T-helper 17 cell (primary cell): ENCODE data around the gene SPECC1L. TPM values are rescaled to one million over a fixed set of nuclear protein-coding genes. Genes with fewer than 3 reads are reported as not detected.
A peak's percentile ranks its signal among the peaks of the same experiment; 100 is the strongest.

Source experiments
- ATAC-seq: fragments of 150-1000 bp; cut with Tn5 transposase; 2 replicates; pipeline ENCODE4 v1.10.0; 2021; ENCODE audit warnings: mild to moderate bottlenecking, moderate library complexity
- DNase-seq, 3 donors: peaks; one replicate each; pipeline versions ENCODE4 v3.0.0 to v3.0.0-alpha.2; 2020 to 2021
- H3K9me3 ChIP-seq: one replicate; pipeline ENCODE4 v1.7.0; 2013; ENCODE audit warnings: low read length, mild to moderate bottlenecking; ENCODE audit not compliant: control insufficient read depth, poor library complexity, severe bottlenecking
- H3K27ac Mint-ChIP-seq: one replicate; pipeline ENCODE4 v1.8.0; 2022; ENCODE audit warnings: mild to moderate bottlenecking, moderate library complexity, mixed read lengths
- H3K27me3 Mint-ChIP-seq: one replicate; pipeline ENCODE4 v1.8.0; 2022; ENCODE audit warnings: mixed read lengths
- H3K36me3 Mint-ChIP-seq: one replicate; pipeline ENCODE4 v1.8.0; 2022; ENCODE audit warnings: low read depth, mixed read lengths
- H3K4me1 Mint-ChIP-seq: one replicate; pipeline ENCODE4 v1.8.0; 2022; ENCODE audit warnings: mild to moderate bottlenecking, mixed read lengths
- H3K4me3 Mint-ChIP-seq: one replicate; pipeline ENCODE4 v1.8.0; 2022; ENCODE audit warnings: mild to moderate bottlenecking, moderate library complexity, mixed read lengths
- total RNA-seq, 4 donors: library from RNA in 2 of 4; stranded (reverse) in 2 of 4; gene quantifications; one replicate each; pipeline ENCODE4 v1.2.3 and lab custom pipeline; 2022 to 2026

Gene SPECC1L
- total RNA-seq, 2 donors from 2014 or later = 34.9 to 35.2 TPM

DNA sequence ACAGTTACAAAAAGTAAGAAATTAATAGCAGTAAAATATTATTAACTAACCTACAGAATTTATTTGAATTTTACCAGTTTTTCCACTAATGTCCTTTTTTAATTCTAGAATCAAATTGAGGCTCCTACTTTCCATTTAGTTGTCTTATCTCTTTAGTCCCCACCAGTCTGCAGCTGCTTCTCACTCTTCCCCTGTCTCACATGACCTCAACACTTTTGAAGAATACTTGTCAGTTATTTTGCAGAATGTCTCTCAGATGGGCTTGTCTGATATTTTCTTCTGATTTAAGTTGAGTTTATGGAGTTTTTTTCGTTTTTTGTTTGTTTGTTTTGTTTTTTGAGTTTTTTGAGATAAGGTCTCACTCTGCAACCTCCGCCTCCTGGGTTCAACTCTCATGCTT lies 82.5 kb downstream of the SPECC1L start:
- H3K9me3 ChIP-seq = peaks cover 5% of the 10 kb centered on the region
- DNase-seq (no peak), ATAC-seq (no peak)
- Mint-ChIP-seq H3K27me3 (no peaks in the 10 kb centered on the region), H3K36me3 (peaks cover 20% of the 10 kb centered on the region), H3K4me3 (no peak overlapping the region), H3K27ac (peak overlapping the region; percentile 19), H3K4me1 (peaks cover 8% of the 10 kb centered on the region)

GRCh38 chr22:24355574-24355973 lies 84.9 kb downstream of the SPECC1L start:
- peak overlapping the region; percentile 32 for H3K27ac Mint-ChIP-seq
- DNase-seq (no peak), ATAC-seq (no peak)

DNA sequence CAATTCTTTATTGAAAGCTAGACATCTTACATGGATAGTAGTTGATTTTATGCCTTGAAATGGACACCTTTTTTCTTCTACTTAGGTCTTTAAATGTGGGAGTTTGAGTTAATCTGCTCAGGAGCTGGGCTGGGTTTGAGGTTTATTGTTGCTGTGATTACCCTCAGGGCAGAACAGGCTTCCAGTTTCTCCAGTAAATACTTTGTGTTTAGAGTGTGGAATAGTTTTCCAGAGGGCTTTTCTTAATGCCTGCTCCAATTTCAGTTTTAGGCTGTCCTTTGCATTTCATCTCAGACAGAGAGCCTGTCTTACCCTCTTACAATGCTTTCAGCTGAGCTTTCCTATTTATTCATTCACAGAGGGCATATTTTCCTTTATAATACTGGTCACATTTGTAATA lies 86.9 kb downstream of the SPECC1L start:
- Mint-ChIP-seq H3K4me1 (peaks cover 20% of the 10 kb centered on the region), H3K27ac (no peak overlapping the region), H3K4me3 (no peak overlapping the region), H3K36me3 (peaks cover 17% of the 10 kb centered on the region), H3K27me3 (no peaks in the 10 kb centered on the region)
- DNase-seq = no peak
- ATAC-seq = no peak
- peaks cover 5% of the 10 kb centered on the region for H3K9me3 ChIP-seq

More at GRCh38 chr22:24355574-24355973, 84.9 kb downstream of the SPECC1L start:
- Mint-ChIP-seq H3K36me3 (peaks cover 21% of the 10 kb centered on the region), H3K4me3 (no peak overlapping the region), H3K27me3 (no peaks in the 10 kb centered on the region), H3K4me1 (peaks cover 20% of the 10 kb centered on the region)
- H3K9me3 ChIP-seq = peaks cover 5% of the 10 kb centered on the region

DNA sequence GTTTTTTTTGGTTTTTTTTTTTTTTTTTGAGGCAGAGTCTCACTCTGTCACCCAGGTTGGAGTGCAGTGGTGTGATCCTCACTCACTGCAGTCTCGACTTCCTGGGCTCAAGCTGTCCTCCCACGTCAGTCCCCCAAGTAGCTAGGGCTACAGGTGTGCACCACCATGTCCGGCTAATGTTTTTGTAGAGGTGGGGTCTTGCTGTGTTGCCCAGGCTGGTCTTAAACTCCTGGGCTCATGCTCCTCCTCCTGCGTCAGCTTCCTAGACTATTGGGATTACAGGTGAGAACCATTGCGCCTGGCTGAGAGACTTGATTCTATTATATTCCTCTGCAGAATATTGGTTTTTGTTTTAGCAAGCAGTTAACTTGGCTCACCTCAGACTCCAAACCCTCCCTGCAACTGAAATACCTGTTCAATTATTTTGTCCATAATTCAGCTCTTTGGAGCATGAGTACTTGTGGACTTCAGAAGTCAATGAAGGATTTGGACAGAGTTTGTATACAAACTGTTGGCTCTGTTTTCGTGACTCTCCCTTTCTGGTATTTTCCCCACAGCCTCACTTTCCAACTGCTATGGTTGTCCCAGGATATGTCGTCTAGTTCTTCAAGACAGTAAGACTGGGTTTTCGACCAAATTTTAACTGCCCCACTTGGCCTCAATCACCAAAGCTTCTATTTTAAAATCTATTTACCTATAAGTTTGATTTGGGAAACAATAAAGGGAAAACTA lies 87.6 kb downstream of the SPECC1L start:
- no peak for ATAC-seq
- H3K36me3 Mint-ChIP-seq = peaks cover 17% of the 10 kb centered on the region

DNA sequence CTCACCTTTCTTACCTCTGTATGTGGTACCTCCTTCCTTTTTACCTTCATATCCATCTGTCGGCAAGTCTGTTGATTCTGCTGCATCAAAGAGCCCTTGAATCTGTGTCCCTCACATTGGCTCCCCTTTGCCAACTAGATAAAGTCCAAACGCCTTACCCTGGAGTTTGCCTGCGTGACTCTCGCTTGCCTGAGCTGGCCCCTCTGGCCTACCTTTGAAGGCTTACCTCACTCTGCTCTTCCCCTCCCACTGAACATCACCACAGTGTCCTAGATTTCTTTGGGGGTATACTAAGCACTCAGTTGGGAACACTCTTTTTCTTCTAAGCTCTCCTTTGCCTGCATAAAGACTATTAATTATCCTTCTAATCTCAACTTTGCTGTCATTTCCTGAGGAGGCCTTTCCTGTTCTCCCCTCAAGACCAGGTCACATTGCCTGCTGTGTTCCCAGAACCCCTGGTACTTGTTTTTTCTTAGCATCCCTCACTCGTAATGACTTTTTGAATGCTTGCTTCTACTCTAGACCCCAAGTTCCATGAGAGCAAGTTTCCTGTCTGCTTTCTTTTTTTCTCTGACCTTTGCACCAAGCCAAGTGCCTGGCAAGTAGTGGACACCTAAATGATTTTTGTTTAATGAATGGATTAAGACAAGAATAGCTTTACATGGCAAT lies 89.0 kb downstream of the SPECC1L start:
- Mint-ChIP-seq H3K4me1 (peaks cover 20% of the 10 kb centered on the region), H3K36me3 (peaks cover 17% of the 10 kb centered on the region), H3K27me3 (no peaks in the 10 kb centered on the region), H3K4me3 (no peak overlapping the region), H3K27ac (no peak overlapping the region)
- ATAC-seq (no peak), DNase-seq (no peak)
- H3K9me3 ChIP-seq = no peaks in the 10 kb centered on the region

More for the DNA sequence above, 87.6 kb downstream of the SPECC1L start:
- Mint-ChIP-seq H3K27ac (no peak overlapping the region), H3K4me1 (peaks cover 20% of the 10 kb centered on the region), H3K4me3 (no peak overlapping the region), H3K27me3 (no peaks in the 10 kb centered on the region)
- DNase-seq = no peak
- H3K9me3 ChIP-seq = peaks cover under 1% of the 10 kb centered on the region

DNA sequence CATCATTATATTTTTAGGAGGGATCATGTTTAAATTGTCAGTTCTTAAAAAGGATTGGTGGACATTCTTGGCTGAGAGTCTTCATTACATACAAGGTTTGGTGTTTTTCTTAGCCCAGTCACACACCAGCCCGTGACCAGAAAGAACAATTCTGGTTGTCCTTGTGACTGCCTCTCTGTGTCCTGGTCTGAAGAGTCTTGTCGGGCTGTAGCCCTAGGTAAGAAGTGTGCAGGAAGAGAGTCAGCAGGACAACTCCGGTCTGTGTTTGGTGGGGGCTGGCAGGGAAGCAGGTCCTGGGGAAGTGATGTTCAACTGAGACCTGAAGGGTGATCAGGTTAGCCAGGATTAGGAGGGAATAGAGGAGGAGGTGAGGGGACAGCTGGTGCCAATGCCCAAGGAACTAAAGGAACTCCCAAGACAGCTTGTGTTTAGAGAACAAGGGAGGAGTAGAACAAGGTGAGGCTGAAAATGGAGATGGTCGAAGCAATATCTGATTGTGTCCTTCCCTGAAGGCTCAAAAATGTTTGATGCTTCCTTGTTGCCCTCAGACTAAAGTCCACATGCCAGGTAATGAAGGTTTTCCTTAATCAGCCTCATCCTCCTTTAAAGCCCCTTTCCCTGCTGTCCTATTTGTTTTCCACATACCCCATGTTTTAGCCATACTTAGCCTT lies 91.5 kb downstream of the SPECC1L start:
- Mint-ChIP-seq H3K4me3 (peak overlapping the region; percentile 33), H3K27ac (no peak overlapping the region), H3K27me3 (no peaks in the 10 kb centered on the region), H3K4me1 (peaks cover 16% of the 10 kb centered on the region), H3K36me3 (peaks cover 15% of the 10 kb centered on the region)
- no peak for DNase-seq
- H3K9me3 ChIP-seq = no peaks in the 10 kb centered on the region
- ATAC-seq = no peak

- no peak overlapping the region for H3K27ac Mint-ChIP-seq
- no peak for ATAC-seq
- H3K27me3 Mint-ChIP-seq = no peaks in the 10 kb centered on the region
- H3K4me3 Mint-ChIP-seq = no peak overlapping the region
- peaks cover 15% of the 10 kb centered on the region for H3K36me3 Mint-ChIP-seq
- DNase-seq = no peak
- H3K4me1 Mint-ChIP-seq = peaks cover 11% of the 10 kb centered on the region
- H3K9me3 ChIP-seq = no peaks in the 10 kb centered on the region
These were observed 92.6 kb downstream of the SPECC1L start for GRCh38 chr22:24363243-24363642.

- Mint-ChIP-seq H3K27ac (no peak overlapping the region), H3K4me1 (peaks cover 3% of the 10 kb centered on the region), H3K4me3 (no peak overlapping the region), H3K27me3 (no peaks in the 10 kb centered on the region), H3K36me3 (peaks cover 11% of the 10 kb centered on the region)
- H3K9me3 ChIP-seq = no peaks in the 10 kb centered on the region
- DNase-seq = no peak
- no peak for ATAC-seq
These were observed 96.1 kb downstream of the SPECC1L start for GRCh38 chr22:24366701-24367100.

GRCh38 chr22:24367841-24368240 lies 97.2 kb downstream of the SPECC1L start:
- peaks cover 13% of the 10 kb centered on the region for H3K36me3 Mint-ChIP-seq
- DNase-seq (no peak), ATAC-seq (no peak)
- no peaks in the 10 kb centered on the region for H3K9me3 ChIP-seq
- no peak overlapping the region for H3K27ac Mint-ChIP-seq
- no peaks in the 10 kb centered on the region for H3K27me3 Mint-ChIP-seq
- no peak overlapping the region for H3K4me3 Mint-ChIP-seq
- H3K4me1 Mint-ChIP-seq = peaks cover 3% of the 10 kb centered on the region

DNA sequence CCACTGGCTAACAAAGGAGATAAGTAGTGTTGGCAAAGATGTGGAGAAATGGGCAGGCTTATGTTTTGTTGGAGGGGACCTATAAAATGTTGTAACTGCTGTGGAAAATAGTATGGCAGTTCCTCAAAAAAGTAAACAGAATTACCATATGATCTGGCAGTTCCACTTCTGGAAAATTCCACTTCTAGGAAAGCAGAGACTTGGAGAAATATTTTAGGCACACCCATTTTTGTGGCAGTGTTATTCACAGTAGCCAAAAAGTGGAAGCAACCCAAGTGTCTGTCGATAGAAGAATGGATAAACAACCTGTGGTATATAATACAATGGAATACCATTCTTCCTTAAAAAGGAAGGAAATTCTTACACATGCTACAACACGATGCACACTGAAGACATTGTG lies 99.8 kb downstream of the SPECC1L start:
- H3K36me3 Mint-ChIP-seq = peaks cover 15% of the 10 kb centered on the region
- no peak overlapping the region for H3K4me3 Mint-ChIP-seq
- DNase-seq (no peak), ATAC-seq (no peak)
- no peaks in the 10 kb centered on the region for H3K27me3 Mint-ChIP-seq
- H3K27ac Mint-ChIP-seq = peak overlapping the region; percentile 54
- peaks cover 3% of the 10 kb centered on the region for H3K4me1 Mint-ChIP-seq
- H3K9me3 ChIP-seq = no peaks in the 10 kb centered on the region

DNA sequence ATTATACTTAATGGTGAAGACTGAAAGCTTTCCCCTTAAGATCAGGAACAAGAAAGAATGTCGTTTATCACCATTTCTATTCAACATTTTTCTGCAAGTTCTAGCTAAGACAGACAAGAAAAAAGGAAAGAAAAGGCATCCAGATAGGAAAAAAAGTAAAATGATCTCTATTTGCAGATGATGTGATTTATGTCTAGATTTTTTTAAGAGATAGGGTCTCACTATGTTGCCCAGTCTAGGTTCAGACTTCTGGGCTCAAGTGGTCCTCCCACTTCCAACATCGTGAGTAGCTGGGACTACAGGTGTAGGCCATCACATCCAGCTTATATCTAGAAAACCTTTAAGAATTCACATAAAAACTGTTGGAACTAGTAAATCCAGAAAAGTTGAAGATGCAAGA lies 105.4 kb downstream of the SPECC1L start:
- no peaks in the 10 kb centered on the region for H3K9me3 ChIP-seq
- no peaks in the 10 kb centered on the region for H3K27me3 Mint-ChIP-seq
- ATAC-seq (no peak), DNase-seq (no peak)
- peaks cover 12% of the 10 kb centered on the region for H3K4me1 Mint-ChIP-seq
- peaks cover 6% of the 10 kb centered on the region for H3K36me3 Mint-ChIP-seq
- no peak overlapping the region for H3K4me3 Mint-ChIP-seq
- no peak overlapping the region for H3K27ac Mint-ChIP-seq

- Mint-ChIP-seq H3K27ac (no peak overlapping the region), H3K27me3 (no peaks in the 10 kb centered on the region), H3K36me3 (peaks cover 3% of the 10 kb centered on the region), H3K4me3 (no peak overlapping the region), H3K4me1 (peaks cover 12% of the 10 kb centered on the region)
- DNase-seq = no peak
- H3K9me3 ChIP-seq = no peaks in the 10 kb centered on the region
- no peak for ATAC-seq
These were observed 106.0 kb downstream of the SPECC1L start for GRCh38 chr22:24376586-24376985.

DNA sequence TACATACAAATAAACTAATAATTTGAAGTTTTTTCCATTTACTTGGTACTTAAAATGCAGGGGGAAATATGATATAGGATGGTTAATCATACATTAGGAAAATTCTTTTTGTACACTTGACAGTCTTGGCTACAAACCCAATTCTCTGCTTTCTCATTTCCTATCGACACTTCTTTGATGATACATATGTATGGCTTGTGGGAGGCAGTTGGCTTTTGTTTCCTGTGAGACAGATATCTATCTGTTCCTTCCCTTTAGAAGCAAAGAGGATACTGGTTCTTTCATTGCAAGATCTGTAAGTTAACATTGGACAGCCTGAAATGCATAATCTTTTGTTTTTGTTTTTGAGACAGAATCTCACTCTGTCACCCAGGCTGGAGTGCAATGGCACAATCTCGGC lies 108.9 kb downstream of the SPECC1L start:
- H3K36me3 Mint-ChIP-seq = no peaks in the 10 kb centered on the region
- DNase-seq (no peak), ATAC-seq (peak; percentile 50)
- no peak overlapping the region for H3K4me3 Mint-ChIP-seq
- H3K27me3 Mint-ChIP-seq = no peaks in the 10 kb centered on the region
- H3K9me3 ChIP-seq = no peaks in the 10 kb centered on the region
- no peak overlapping the region for H3K27ac Mint-ChIP-seq
- H3K4me1 Mint-ChIP-seq = peaks cover 15% of the 10 kb centered on the region
